NCI-H2107 treated with DMSO at 0.1 percent for 48 hours (cell line): ENCODE data around the gene TGFB3.

Experiments used
- DNase-seq: peaks from one replicate; lab custom pipeline; 2025; ENCODE audit not compliant: unreplicated experiment; lab: John Stamatoyannopoulos, UW

The TGFB3 gene

GRCh38 chr14:75909630-75910029 lies 72.2 kb downstream of the TGFB3 start:
- no peak for DNase-seq
